Stimulated activated CD8-positive, alpha-beta memory T cell treated with anti-CD3 and anti-CD28 coated beads, Interleukin-12 subunit alpha, Interleukin-12 subunit beta, amount 100 ng/mL, for 1 hour (primary cell): Measurements from ENCODE around the gene TRIM63.
"Not testable (repeated sequence)": the region's sequence is repeated elsewhere in the genome, so short reads cannot be mapped to it uniquely, and the experiment has no call there.

Experiments used
- DNase-seq: peaks from one replicate; pipeline ENCODE4 v3.0.0-alpha.2; 2020; ENCODE audit warnings: low read depth

Gene TRIM63

DNA sequence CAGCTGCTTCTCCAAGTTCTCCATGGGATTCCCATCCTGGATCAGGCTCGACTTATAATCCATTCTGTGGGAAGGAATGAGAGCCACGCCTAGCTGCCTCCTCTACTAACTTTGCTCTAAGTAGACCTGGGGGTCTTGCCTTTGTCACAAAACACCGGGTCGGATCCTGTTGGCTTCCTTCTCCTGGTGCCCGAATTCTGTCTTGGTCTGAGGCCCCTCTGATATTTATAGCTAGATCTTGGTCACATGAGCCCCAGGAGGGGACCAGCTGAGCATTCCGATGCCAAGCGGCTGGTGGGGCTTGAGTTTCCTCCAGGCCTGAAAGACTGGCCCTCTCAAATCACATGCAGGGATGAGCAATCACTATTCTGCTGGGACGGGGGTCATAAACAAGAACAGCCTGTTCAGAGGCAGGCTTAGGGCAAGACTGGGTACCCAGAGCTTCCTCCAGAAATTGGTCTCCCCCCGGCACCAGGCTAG, at the start of gene TRIM63:
TSS of gene TRIM63 (minus strand) at position 199 of the 480 bp plus-strand sequence. CDS start at position 63, 136 bp downstream.
- no peak for DNase-seq

DNA sequence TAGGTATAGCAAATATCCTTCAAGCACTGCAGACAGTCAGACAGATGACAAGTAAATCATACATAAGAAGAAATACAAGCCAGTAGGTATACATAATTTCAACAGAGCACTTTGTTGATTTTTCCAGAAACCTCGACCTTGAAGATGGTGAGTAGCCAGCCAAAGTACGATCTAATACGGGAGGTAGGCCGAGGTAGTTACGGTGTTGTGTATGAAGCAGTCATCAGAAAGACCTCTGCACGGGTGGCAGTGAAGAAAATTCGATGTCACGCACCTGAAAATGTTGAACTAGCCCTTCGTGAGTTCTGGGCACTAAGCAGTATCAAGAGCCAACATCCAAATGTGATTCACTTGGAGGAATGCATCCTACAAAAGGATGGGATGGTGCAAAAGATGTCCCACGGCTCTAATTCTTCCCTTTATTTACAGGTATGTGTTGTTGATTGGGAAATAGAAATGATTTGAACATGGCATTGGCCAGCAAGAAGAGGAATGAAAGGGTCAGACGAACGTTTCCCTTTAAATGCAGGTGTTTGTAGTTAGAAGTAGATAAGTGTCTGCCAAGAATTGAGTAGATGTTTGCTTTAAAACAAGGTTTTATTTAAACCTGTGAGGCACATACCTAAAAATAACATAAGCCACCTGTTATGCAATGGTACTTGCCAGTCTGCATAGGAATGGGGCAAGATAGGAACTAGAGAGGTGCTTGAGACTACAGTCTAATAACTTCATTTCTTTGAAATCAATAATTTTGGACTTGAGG, 46.9 kb upstream of the TRIM63 start:
- DNase-seq = no peak

DNA sequence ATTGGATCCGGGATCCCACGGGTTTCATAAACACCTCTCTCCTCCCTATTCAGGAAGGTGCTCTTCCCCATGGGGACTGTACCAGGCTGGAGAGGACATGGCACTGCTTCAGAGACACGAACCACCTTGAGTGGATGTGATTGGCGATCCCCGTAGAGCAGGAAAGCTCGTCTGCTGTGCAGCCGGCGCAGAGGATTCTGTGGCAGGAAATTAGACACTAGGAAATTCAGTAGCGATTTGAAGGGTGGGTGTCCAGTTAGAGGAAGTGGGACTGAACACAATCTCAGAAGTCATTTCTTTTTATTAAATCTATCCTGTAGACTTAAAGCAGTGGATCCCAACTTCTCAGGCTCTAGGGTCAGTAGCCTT, 45.0 kb upstream of the TRIM63 start:
- DNase-seq = no peak

GRCh38 chr1:26111530-26112406, 44.3 kb upstream of the TRIM63 start, which contains the start of gene PDIK1L:
TSS of gene PDIK1L (plus strand) at chr1:26111824. CDS start at chr1:26114309, 2,485 bp downstream.
- peak; percentile 89 for DNase-seq

GRCh38 chr1:26110731-26111529, 43.5 kb upstream of the TRIM63 start:
- DNase-seq = peak; percentile 52

DNA sequence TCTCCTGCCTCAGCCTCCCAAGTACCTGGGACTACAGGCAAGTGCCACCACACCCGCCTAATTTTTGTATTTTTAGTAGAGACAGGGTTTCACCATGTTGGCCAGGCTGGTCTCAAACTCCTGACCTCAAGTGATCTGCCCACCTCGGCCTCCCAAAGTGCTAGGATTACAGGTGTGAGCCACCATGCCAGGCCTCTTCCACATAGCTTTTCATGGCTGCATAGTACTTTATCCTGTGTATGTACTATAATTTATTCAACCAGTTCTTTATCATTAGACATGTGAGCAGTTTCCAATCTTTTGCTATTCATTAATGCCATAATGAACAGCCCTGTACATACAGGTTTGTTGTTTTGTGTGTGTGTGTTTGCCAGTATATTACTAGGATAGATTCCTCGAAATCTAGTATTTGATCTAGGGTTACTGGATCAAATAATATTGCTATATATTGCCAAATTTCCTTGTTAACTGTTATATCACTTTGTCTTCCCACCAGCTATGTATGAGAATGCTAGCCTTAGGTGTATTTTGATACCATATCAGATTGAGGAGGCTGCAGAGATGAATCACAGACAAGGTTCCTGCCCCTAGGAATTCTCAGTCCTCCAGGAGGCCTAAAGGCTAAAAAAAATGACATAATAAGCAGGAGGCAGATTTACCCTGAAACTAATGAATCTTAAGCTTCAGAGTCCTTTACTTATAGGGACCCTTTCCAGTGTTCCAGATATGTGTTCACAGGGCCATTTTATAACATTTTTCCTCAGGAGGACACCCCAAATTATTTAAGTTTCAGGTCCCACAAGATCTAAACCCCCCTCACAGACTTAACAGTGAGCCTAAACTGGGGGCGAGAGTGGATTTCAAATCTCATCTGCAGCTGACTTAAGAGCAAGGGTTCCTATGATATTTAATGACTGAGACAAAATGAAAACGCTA, 42.1 kb upstream of the TRIM63 start:
- no peak for DNase-seq

GRCh38 chr1:26105226-26105548, 37.8 kb upstream of the TRIM63 start:
- DNase-seq = not testable (repeated sequence)

DNA sequence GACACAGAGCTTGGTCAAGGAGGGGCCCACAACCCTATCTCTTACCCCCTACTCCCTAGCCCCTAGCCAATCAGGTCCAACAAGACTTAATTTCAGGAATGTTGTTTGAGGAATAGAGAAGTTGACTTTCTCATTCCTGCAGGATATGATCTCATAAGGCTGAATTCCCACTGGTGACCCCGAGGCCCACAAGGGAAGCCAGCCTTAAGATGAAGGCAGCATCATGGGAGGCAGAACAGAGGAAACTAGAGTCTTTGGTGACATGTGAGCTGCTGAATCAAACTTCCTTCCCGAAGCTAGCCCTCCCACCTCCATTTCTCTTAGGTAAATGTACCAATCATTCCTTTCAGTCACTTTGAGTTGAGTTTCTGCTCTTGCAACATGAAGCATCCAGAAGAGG, 35.1 kb upstream of the TRIM63 start:
- no peak for DNase-seq

GRCh38 chr1:26102119-26102518, 34.7 kb upstream of the TRIM63 start:
- no peak for DNase-seq

- DNase-seq = not testable (repeated sequence)
Measured at GRCh38 chr1:26100204-26100603, 32.8 kb upstream of the TRIM63 start.

- DNase-seq = no peak
Measured at GRCh38 chr1:26099780-26100179, 32.4 kb upstream of the TRIM63 start.

DNA sequence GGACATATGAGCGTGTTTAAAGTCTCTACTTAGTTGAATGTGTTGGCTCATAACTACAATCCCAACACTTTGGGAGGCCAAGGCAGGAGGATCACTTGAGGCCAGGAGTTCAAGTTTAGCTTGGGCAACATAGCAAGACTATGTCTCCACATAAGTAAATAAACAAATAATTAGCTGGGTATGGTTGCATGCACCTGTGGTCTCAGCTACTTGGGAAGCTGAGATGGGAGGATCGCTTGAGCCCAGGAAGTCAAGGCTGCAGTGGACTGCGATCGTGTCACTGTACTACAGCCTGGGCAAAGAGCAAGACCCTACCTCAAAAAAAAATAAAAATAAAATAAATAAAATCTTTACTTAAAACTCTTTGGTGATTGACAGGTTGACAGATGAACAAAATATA, 31.2 kb upstream of the TRIM63 start:
- DNase-seq = no peak

- DNase-seq = no peak
Measured at GRCh38 chr1:26097696-26098095, 30.3 kb upstream of the TRIM63 start.

DNA sequence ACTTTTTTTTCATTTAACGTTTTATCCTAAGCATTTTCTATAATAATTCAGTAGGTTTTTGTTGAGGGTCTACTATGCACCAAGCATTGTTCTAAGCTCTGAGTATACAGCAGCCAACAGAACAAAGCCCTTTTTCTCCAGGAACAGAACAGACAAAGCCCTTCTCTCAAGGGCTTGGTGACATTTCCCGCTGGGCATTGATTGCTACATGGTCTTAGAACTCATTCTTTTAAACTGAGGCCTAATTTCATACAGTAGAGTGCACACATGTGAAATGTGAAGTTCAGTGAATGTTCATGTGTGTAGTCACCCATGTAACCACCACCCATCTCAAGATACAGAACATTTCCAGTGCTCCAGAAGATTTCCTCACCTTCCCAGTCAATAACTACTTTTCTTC, 29.0 kb upstream of the TRIM63 start:
- DNase-seq = no peak

DNA sequence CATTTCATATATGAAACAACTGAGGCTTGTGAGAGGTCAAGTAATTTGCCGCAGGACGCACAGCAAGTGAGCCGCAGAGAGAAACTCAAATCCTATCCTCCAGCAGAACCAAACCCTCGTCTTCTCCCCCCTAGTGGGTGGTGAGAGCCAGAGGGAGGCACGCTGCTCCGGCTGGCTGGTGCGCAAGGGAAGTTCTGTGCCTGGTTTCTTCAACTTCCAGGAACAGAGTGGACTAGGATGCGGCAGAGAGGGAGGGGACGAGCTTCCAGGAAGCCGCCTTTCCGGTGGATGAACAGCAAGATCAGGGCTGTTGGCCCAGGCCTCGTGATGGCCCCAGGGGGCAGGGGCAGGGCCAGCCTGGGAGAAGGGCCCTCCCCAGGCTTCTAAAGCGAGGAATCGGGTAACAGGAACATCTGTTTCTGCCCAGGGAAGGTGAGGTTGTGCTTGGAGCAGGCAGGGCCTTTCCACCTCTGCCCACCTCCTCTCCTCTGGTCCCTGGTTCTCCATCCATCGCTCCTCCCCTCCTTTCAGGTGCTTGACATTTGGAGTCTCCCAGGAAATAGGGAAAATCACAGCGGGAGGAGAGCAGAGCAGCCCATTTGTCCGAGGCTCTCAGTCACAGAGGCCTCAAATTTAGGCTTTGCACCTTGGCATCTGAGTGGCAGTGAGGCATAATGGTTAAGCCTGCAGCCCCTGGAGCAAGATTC, 27.4 kb upstream of the TRIM63 start:
- no peak for DNase-seq

DNA sequence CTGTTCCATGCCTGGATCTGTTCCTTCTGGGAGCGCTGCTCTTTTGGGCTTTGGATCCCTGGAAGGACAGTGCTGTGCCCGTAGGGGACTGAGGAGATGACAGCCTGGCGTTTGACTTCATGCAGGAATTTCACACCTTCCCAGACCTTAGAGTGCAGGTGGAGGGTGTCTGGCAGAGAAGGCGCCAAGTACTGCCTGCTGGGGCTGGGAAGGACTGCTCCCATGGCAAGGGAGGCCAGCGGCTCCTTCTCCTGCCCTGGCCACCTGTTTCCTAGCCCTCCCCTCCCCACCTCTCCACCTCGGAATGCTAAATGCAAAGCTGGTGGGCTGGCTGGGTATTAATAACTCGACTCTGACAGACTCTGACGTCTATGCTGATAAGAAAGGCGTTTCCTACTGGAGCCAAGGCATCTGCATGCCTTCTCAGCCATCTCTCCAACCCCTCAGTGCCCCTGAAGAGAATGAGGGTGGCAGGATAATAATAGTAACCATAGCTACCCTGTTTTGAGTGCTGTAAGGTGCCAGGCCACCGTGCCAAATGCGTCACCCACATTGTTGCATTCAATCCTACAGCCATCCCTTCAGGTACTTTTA, 26.7 kb upstream of the TRIM63 start:
- no peak for DNase-seq

- not testable (repeated sequence) for DNase-seq
Measured at GRCh38 chr1:26093569-26093968, 26.1 kb upstream of the TRIM63 start.

- no peak for DNase-seq
Measured at GRCh38 chr1:26092422-26092821, 25.0 kb upstream of the TRIM63 start.

DNA sequence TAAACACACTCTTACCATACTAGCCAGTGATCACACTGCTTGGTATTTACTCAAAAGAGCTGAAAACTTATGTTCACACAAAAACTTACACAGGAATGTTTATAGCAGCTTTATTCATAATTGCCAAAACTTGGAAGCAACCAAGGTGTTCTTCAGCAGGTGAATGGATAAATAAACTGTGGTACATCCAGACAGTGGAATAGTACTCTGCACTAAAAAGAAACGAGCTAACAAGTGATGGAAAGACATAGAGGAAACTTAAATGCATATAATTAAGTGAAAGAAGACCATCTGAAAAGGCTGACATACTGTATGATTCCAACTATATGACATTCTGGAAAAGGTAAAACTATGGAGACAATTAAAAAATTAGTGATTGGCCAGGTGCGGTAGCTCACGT, 23.5 kb upstream of the TRIM63 start:
- no peak for DNase-seq

- no peak for DNase-seq
Measured at GRCh38 chr1:26089125-26089524, 21.7 kb upstream of the TRIM63 start.
